Osteoblast (primary cell): Measurements from ENCODE around the gene LRRC8D. TPM values are rescaled to one million over a fixed set of nuclear protein-coding genes. Genes with fewer than 3 reads are reported as not detected.

Experiments
- DNase-seq: peaks from one replicate; pipeline ENCODE4 v3.0.0; 2011; ENCODE audit warnings: low spot score, mixed read lengths; ENCODE audit not compliant: insufficient read length; ENCODE audit errors: missing footprints
- H2AFZ ChIP-seq: 2 replicates; pipeline ENCODE4 v1.6.0; 2011; ENCODE audit warnings: mild to moderate bottlenecking, low read length
- H3K27ac ChIP-seq: 2 replicates; pipeline ENCODE4 v1.5.1; 2011; ENCODE audit warnings: mild to moderate bottlenecking, low read depth, low read length, moderate library complexity
- H3K27me3 ChIP-seq: 2 replicates; pipeline ENCODE4 v1.6.0; 2012; ENCODE audit warnings: mild to moderate bottlenecking, control low read depth, inconsistent platforms, low read length, moderate library complexity; ENCODE audit not compliant: insufficient read depth
- H3K36me3 ChIP-seq: 2 replicates; pipeline ENCODE4 v1.5.1; 2011; ENCODE audit warnings: mild to moderate bottlenecking, low read length, control low read depth, moderate library complexity; ENCODE audit not compliant: insufficient read depth
- H3K4me1 ChIP-seq: 2 replicates; pipeline ENCODE4 v1.5.1; 2011; ENCODE audit warnings: mild to moderate bottlenecking, low read length, control low read depth, moderate library complexity; ENCODE audit not compliant: insufficient read depth
- H3K4me2 ChIP-seq: 2 replicates; pipeline ENCODE4 v1.6.0; 2011; ENCODE audit warnings: mild to moderate bottlenecking, low read length; ENCODE audit not compliant: insufficient read depth
- H3K4me3 ChIP-seq: fragments of 200-600 bp; sonication (generic); 3 replicates; pipeline ENCODE4 v1.5.1; 2012; ENCODE audit warnings: mild to moderate bottlenecking, low read length, inconsistent platforms; ENCODE audit not compliant: insufficient read depth
- H3K79me2 ChIP-seq: 2 replicates; pipeline ENCODE4 v1.6.0; 2012; ENCODE audit warnings: mild to moderate bottlenecking, low read length, control low read depth, inconsistent platforms; ENCODE audit not compliant: insufficient read depth
- H3K9me3 ChIP-seq: 2 replicates; pipeline ENCODE4 v1.5.1; 2011; ENCODE audit warnings: low read depth, low read length, control low read depth
- H4K20me1 ChIP-seq: 2 replicates; pipeline ENCODE4 v1.6.0; 2012; ENCODE audit warnings: mild to moderate bottlenecking, low read length, control low read depth; ENCODE audit not compliant: insufficient read depth
- CTCF ChIP-seq: IDR thresholded peaks from 2 replicates; pipeline ENCODE4 v1.5.1; 2011; ENCODE audit warnings: mild to moderate bottlenecking, low read depth, low read length, moderate library complexity; ENCODE audit errors: extremely low read depth
- total RNA-seq: library from RNA; depleted of rRNA; stranded (reverse); fragments of >200 nt; gene quantifications from 2 replicates; pipeline ENCODE4 v1.2.3, GENCODE V29; 2012

Gene LRRC8D
- total RNA-seq, 1 donor, result 30.4 TPM

- Histone ChIP-seq H3K4me1 (peaks cover 18% of the 10 kb centered on the region), H3K9me3 (no peaks in the 10 kb centered on the region), H2AFZ (no peak overlapping the region), H3K4me3 (no peak overlapping the region), H3K79me2 (no peaks in the 10 kb centered on the region), H3K27ac (no peak overlapping the region), H3K4me2 (no peak overlapping the region), H3K36me3 (no peaks in the 10 kb centered on the region), H3K27me3 (no peaks in the 10 kb centered on the region), H4K20me1 (no peaks in the 10 kb centered on the region)
- no peak for DNase-seq
- TF ChIP-seq CTCF, result no peak
Observed at GRCh38 chr1:89810880-89811279, 10.0 kb upstream of the LRRC8D start.

GRCh38 chr1:89812992-89813391 is 7.8 kb upstream of the LRRC8D start:
- no peak for DNase-seq
- Histone ChIP-seq H4K20me1 (no peaks in the 10 kb centered on the region), H3K4me3 (no peak overlapping the region), H3K27ac (no peak overlapping the region), H3K36me3 (no peaks in the 10 kb centered on the region), H3K4me1 (peaks cover 18% of the 10 kb centered on the region), H2AFZ (no peak overlapping the region), H3K27me3 (no peaks in the 10 kb centered on the region), H3K79me2 (no peaks in the 10 kb centered on the region), H3K4me2 (no peak overlapping the region), H3K9me3 (no peaks in the 10 kb centered on the region)
- no peak for TF ChIP-seq CTCF

GRCh38 chr1:89815040-89815439 is 5.8 kb upstream of the LRRC8D start:
- Histone ChIP-seq H3K79me2 (no peaks in the 10 kb centered on the region), H3K27me3 (peaks cover 13% of the 10 kb centered on the region), H3K4me2 (no peak overlapping the region), H2AFZ (no peak overlapping the region), H3K27ac (no peak overlapping the region), H3K9me3 (no peaks in the 10 kb centered on the region), H3K36me3 (no peaks in the 10 kb centered on the region), H3K4me1 (peaks cover under 1% of the 10 kb centered on the region), H3K4me3 (no peak overlapping the region), H4K20me1 (no peaks in the 10 kb centered on the region)
- TF ChIP-seq CTCF, result no peak
- DNase-seq, result no peak

GRCh38 chr1:89815611-89816010 is 5.2 kb upstream of the LRRC8D start:
- no peak overlapping the region for H2AFZ ChIP-seq
- no peak for DNase-seq
- no peaks in the 10 kb centered on the region for H3K36me3 ChIP-seq
- H4K20me1 ChIP-seq, result no peaks in the 10 kb centered on the region
- no peaks in the 10 kb centered on the region for H3K4me1 ChIP-seq
- H3K9me3 ChIP-seq, result no peaks in the 10 kb centered on the region
- no peak overlapping the region for H3K4me3 ChIP-seq
- H3K79me2 ChIP-seq, result no peaks in the 10 kb centered on the region
- no peak for TF ChIP-seq CTCF
- no peak overlapping the region for H3K4me2 ChIP-seq
- H3K27me3 ChIP-seq, result peaks cover 18% of the 10 kb centered on the region
- H3K27ac ChIP-seq, result no peak overlapping the region
